HG02759 (cell line): ENCODE data around the gene RNF26.
A peak's percentile ranks its signal among the peaks of the same experiment; 100 is the strongest.

Source experiments
- ATAC-seq: cut with Tn5 transposase; IDR thresholded peaks from one replicate; pipeline ENCODE4 v1.9.1; 2021; ENCODE audit warnings: mild to moderate bottlenecking, moderate library complexity; ENCODE audit not compliant: unreplicated experiment

The RNF26 gene

GRCh38 chr11:119334174-119334930 lies at the start of gene RNF26:
Gene RNF26 (plus strand): TSS chr11:119334527. CDS start chr11:119335123, 596 bp downstream.
- peak; percentile 96 for ATAC-seq

- no peak for ATAC-seq
These were observed 48.9 kb upstream of the RNF26 start for GRCh38 chr11:119285431-119285830.

GRCh38 chr11:119288219-119288618 lies 46.1 kb upstream of the RNF26 start:
- ATAC-seq: no peak

GRCh38 chr11:119290894-119291497 lies 43.3 kb upstream of the RNF26 start:
- no peak for ATAC-seq

- ATAC-seq: no peak
These were observed 40.9 kb upstream of the RNF26 start for GRCh38 chr11:119293461-119293860.

- no peak for ATAC-seq
These were observed 39.1 kb upstream of the RNF26 start for GRCh38 chr11:119295178-119295577.

- ATAC-seq: no peak
These were observed 36.4 kb upstream of the RNF26 start for GRCh38 chr11:119297938-119298337.

GRCh38 chr11:119298726-119299125 lies 35.6 kb upstream of the RNF26 start:
- no peak for ATAC-seq

- no peak for ATAC-seq
These were observed 34.9 kb upstream of the RNF26 start for GRCh38 chr11:119299416-119299815.

GRCh38 chr11:119300198-119300964 lies 33.9 kb upstream of the RNF26 start:
- no peak for ATAC-seq

GRCh38 chr11:119303227-119303718 lies 31.1 kb upstream of the RNF26 start:
- ATAC-seq: no peak

GRCh38 chr11:119305556-119306372 lies 28.6 kb upstream of the RNF26 start:
- ATAC-seq: no peak

GRCh38 chr11:119306373-119306890 lies 27.9 kb upstream of the RNF26 start:
- no peak for ATAC-seq

GRCh38 chr11:119307219-119307618 lies 27.1 kb upstream of the RNF26 start:
- no peak for ATAC-seq

- no peak for ATAC-seq
These were observed 26.4 kb upstream of the RNF26 start for GRCh38 chr11:119307974-119308373.

GRCh38 chr11:119309411-119309810 lies 24.9 kb upstream of the RNF26 start:
- no peak for ATAC-seq

GRCh38 chr11:119309953-119310681 lies 24.2 kb upstream of the RNF26 start:
- no peak for ATAC-seq

- ATAC-seq: no peak
These were observed 23.7 kb upstream of the RNF26 start for GRCh38 chr11:119310682-119311052.

- no peak for ATAC-seq
These were observed 19.6 kb upstream of the RNF26 start for GRCh38 chr11:119314726-119315125.
